Astrocyte (in vitro differentiated cells and primary cell): ENCODE data around the gene ZNF883. TPM values are rescaled to one million over a fixed set of nuclear protein-coding genes. Genes with fewer than 3 reads are reported as not detected.

Experiments used
- DNase-seq: peaks from one replicate; pipeline ENCODE4 v3.0.0-alpha.2; 2010; ENCODE audit warnings: low read depth
- FAIRE-seq: peaks from 2 replicates; lab custom pipeline; 2011; peaks lifted over from hg19 to GRCh38; lab: Jason Lieb, UNC
- H2AFZ ChIP-seq: 2 replicates; pipeline ENCODE4 v1.6.0; 2012; ENCODE audit warnings: low read depth, low read length, inconsistent platforms
- H3K27ac ChIP-seq: 2 replicates; pipeline ENCODE4 v1.5.1; 2011; ENCODE audit warnings: low read depth, low read length, inconsistent platforms
- H3K27me3 ChIP-seq: 2 replicates; pipeline ENCODE4 v1.6.0; 2011; ENCODE audit warnings: low read length, inconsistent platforms; ENCODE audit not compliant: insufficient read depth
- H3K36me3 ChIP-seq: 2 replicates; pipeline ENCODE4 v1.5.1; 2011; ENCODE audit warnings: low read length, inconsistent platforms; ENCODE audit not compliant: insufficient read depth
- H3K4me1 ChIP-seq: 2 replicates; pipeline ENCODE4 v1.5.1; 2011; ENCODE audit warnings: low read length, inconsistent platforms; ENCODE audit not compliant: insufficient read depth
- H3K4me2 ChIP-seq: 2 replicates; pipeline ENCODE4 v1.6.0; 2012; ENCODE audit warnings: low read length, inconsistent platforms
- H3K4me3 ChIP-seq: 2 replicates; pipeline ENCODE4 v1.5.1; 2011; ENCODE audit warnings: low read depth, mild to moderate bottlenecking, low read length, inconsistent platforms; ENCODE audit not compliant: insufficient read depth
- H3K79me2 ChIP-seq: 2 replicates; pipeline ENCODE4 v1.6.0; 2012; ENCODE audit warnings: mild to moderate bottlenecking, low read length, inconsistent platforms; ENCODE audit not compliant: insufficient read depth
- H3K9ac ChIP-seq: 2 replicates; pipeline ENCODE4 v1.6.0; 2012; ENCODE audit warnings: mild to moderate bottlenecking, low read length, inconsistent platforms
- H3K9me3 ChIP-seq: 2 replicates; pipeline ENCODE4 v1.5.1; 2012; ENCODE audit warnings: low read depth, mild to moderate bottlenecking, low read length, inconsistent platforms; ENCODE audit not compliant: insufficient read depth
- H4K20me1 ChIP-seq: 2 replicates; pipeline ENCODE4 v1.6.0; 2012; ENCODE audit warnings: low read length, inconsistent platforms; ENCODE audit not compliant: insufficient read depth
- H3K27ac Mint-ChIP-seq: one replicate; pipeline ENCODE4 v1.8.0; 2021; ENCODE audit warnings: mild to moderate bottlenecking, mixed read lengths; ENCODE audit not compliant: unreplicated experiment
- H3K27me3 Mint-ChIP-seq: one replicate; pipeline ENCODE4 v1.8.0; 2021; ENCODE audit warnings: low read depth, mixed read lengths; ENCODE audit not compliant: unreplicated experiment
- H3K36me3 Mint-ChIP-seq: one replicate; pipeline ENCODE4 v1.8.0; 2021; ENCODE audit warnings: low read depth, mixed read lengths; ENCODE audit not compliant: unreplicated experiment
- H3K4me1 Mint-ChIP-seq: one replicate; pipeline ENCODE4 v1.8.0; 2021; ENCODE audit warnings: low read depth, mixed read lengths; ENCODE audit not compliant: unreplicated experiment
- H3K4me3 Mint-ChIP-seq: one replicate; pipeline ENCODE4 v1.8.0; 2021; ENCODE audit warnings: mild to moderate bottlenecking, moderate library complexity, mixed read lengths; ENCODE audit not compliant: unreplicated experiment
- H3K9me3 Mint-ChIP-seq: one replicate; pipeline ENCODE4 v1.8.0; 2021; ENCODE audit warnings: mild to moderate bottlenecking, mixed read lengths; ENCODE audit not compliant: unreplicated experiment
- EZH2 ChIP-seq: IDR thresholded peaks from 2 replicates; pipeline ENCODE4 v1.6.1; 2012; ENCODE audit warnings: mild to moderate bottlenecking, low read length, inconsistent platforms; ENCODE audit not compliant: insufficient read depth
- total RNA-seq: library from RNA; stranded (reverse); gene quantifications from 2 replicates; pipeline ENCODE4 v1.2.1, GENCODE V29; 2021
- TF ChIP-seq, protein P1 (sequence below): IDR thresholded peaks from 2 replicates; pipeline ENCODE4 v1.5.1; 2011; ENCODE audit warnings: low read depth, mild to moderate bottlenecking, inconsistent platforms, low read length, moderate library complexity; ENCODE audit not compliant: insufficient read depth

Gene ZNF883
- total RNA-seq, 1 donor from 2014 or later, result 1.3 TPM

DNA sequence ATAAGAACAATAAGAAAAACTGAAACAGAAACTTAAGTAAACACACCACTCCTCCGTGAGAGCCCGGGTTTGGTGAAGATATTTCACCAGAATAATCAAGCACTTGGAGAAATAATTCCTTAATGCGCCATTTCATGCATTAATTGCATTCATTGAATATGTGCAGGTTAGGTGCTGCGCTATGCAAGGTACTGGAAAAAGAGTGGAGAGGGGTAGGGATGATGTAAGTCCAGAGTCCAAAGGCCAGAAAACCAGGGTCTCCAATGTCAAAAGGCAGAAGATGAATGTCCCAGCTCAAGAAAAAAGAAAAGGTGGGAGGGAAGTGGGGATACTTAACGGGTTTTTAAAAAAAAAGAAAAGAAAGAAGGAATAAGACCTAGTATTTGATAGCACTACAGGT is 45.2 kb upstream of the ZNF883 start:
- Mint-ChIP-seq H3K36me3 (peaks cover 2% of the 10 kb centered on the region), H3K27me3 (no peaks in the 10 kb centered on the region), H3K4me3 (no peak overlapping the region), H3K9me3 (peaks cover 11% of the 10 kb centered on the region), H3K4me1 (no peaks in the 10 kb centered on the region), H3K27ac (no peak overlapping the region)
- no peaks in the 10 kb centered on the region for H3K36me3 ChIP-seq
- peak overlapping the region; percentile 99 for H2AFZ ChIP-seq
- DNase-seq, result no peak
- H3K27ac ChIP-seq, result no peak overlapping the region
- peak overlapping the region; percentile 95 for H3K4me3 ChIP-seq
- TF ChIP-seq, protein P1, sequence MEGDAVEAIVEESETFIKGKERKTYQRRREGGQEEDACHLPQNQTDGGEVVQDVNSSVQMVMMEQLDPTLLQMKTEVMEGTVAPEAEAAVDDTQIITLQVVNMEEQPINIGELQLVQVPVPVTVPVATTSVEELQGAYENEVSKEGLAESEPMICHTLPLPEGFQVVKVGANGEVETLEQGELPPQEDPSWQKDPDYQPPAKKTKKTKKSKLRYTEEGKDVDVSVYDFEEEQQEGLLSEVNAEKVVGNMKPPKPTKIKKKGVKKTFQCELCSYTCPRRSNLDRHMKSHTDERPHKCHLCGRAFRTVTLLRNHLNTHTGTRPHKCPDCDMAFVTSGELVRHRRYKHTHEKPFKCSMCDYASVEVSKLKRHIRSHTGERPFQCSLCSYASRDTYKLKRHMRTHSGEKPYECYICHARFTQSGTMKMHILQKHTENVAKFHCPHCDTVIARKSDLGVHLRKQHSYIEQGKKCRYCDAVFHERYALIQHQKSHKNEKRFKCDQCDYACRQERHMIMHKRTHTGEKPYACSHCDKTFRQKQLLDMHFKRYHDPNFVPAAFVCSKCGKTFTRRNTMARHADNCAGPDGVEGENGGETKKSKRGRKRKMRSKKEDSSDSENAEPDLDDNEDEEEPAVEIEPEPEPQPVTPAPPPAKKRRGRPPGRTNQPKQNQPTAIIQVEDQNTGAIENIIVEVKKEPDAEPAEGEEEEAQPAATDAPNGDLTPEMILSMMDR, result no peak
- TF ChIP-seq EZH2, result no peak
- FAIRE-seq, result no peak
- peaks cover 21% of the 10 kb centered on the region for H3K79me2 ChIP-seq
- H3K9me3 ChIP-seq, result peaks cover 44% of the 10 kb centered on the region
- no peaks in the 10 kb centered on the region for H3K27me3 ChIP-seq
- H3K9ac ChIP-seq, result no peak overlapping the region
- peak overlapping the region; percentile 86 for H3K4me2 ChIP-seq
- no peaks in the 10 kb centered on the region for H4K20me1 ChIP-seq
- H3K4me1 ChIP-seq, result peaks cover 6% of the 10 kb centered on the region

DNA sequence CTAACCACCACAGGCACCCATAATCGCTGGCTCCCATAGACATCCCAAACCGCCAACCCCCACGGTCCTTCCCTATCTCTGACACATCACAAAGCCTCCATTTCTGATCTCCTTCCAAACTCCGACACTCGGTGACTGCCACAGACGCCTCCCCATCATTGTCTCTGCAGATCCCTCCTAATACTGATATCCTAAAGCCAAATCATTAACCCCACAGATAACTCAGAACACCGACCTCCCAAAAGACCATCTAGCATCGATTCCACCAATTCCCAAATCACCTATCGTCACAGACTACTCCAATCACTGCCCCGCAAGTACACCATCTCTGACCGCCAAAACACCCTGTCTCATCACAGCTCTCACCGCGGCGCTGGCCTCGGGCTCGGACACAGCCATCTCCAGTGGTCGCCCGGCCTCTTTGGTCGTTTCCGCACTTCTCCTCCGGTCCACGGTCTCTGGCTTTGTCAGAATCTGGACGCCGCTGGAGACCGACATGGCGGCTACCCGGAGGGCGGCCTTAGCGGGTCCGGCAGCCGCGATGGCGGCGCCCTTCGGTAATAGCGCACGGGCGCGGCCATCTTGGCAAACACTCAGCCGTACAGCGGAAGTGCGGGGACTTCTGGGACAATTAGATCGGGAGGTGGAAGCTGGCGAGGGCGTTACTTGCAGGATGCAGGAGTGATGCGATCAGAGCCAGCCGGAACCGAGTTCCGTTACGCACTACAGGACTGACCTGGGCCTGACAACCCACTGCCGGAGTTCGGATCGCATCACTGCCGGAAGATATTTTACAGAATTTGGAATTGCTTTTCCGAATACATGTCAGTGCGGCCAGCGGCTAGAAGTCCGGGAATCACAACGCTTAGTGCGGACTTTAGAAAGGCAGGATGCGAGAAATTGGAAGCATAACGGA is 44.5 kb upstream of the ZNF883 start, which contains the start of gene ZFP37:
TSS of gene ZFP37 (minus strand) at position 534 of the 916 bp plus-strand sequence. CDS start at position 498, 36 bp downstream.
- peaks cover 6% of the 10 kb centered on the region for H3K4me1 ChIP-seq
- no peaks in the 10 kb centered on the region for H3K36me3 ChIP-seq
- H3K4me3 ChIP-seq, result peak within 1 kb of the TSS; percentile 95
- TF ChIP-seq, protein P1, result no peak
- TF ChIP-seq EZH2, result no peak
- peak within 1 kb of the TSS; percentile 86 for H3K4me2 ChIP-seq
- H3K9me3 Mint-ChIP-seq, result peaks cover 11% of the 10 kb centered on the region
- DNase-seq (peak; percentile 87), FAIRE-seq (no peak)
- no peaks in the 10 kb centered on the region for H4K20me1 ChIP-seq
- H3K36me3 Mint-ChIP-seq, result peaks cover 2% of the 10 kb centered on the region
- no peaks in the 10 kb centered on the region for H3K27me3 Mint-ChIP-seq
- no peaks in the 10 kb centered on the region for H3K4me1 Mint-ChIP-seq
- no peak within 1 kb of the TSS for H3K4me3 Mint-ChIP-seq
- H3K27ac Mint-ChIP-seq, result no peak within 1 kb of the TSS
- peak within 1 kb of the TSS; percentile 86 for H3K27ac ChIP-seq
- H2AFZ ChIP-seq, result peak within 1 kb of the TSS; percentile 99
- H3K9me3 ChIP-seq, result peaks cover 44% of the 10 kb centered on the region
- H3K27me3 ChIP-seq, result no peaks in the 10 kb centered on the region
- H3K9ac ChIP-seq, result peak within 1 kb of the TSS; percentile 93
- peaks cover 25% of the 10 kb centered on the region for H3K79me2 ChIP-seq
